Measurements from ENCODE around the gene PAX5.

Gene PAX5

DNA sequence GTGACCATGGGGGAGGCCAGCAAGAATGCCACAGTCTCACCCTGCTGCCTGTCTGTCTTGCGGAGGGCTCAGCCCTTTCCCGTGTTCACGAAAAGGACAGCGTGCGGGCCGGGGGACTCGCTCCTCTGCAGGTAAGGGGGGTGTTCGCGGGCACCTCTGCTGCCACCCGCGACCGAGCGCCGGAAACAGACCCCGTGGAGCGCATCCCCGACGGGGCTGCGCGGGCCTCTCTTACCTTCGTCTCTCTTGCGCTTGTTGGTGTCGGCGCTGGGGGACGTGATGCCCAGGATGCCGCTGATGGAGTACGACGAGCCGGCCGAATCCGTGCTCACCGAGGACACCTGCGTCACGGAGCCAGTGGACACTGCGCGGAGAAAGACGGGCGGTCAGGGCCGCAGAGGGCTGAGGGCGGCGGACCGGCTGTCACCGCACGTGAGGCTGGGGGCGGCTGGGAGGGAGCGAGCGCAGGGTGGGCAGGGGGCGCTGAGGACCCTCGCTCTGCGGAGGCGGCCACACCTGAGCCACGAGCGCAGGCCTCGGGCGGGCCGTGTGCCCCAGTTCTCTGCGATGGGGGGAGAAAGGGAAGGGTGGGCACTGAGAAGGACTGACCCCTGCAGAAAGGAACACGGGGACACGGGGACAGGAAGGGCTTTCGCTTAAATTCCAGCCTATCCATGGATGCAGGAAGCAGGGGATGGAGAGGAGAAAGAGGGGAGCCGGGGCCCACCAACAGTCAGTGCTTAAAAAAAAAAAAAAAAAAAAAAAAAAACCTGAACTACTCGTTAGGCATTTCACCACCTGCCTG lies 31.5 kb downstream of the PAX5 start:
- no peak for DNase-seq (ENCODE audit: low read depth)
- no peak overlapping the region for H3K4me3 ChIP-seq (ENCODE audit: control insufficient read depth, low read depth, low read length)
- TF ChIP-seq, protein P1, sequence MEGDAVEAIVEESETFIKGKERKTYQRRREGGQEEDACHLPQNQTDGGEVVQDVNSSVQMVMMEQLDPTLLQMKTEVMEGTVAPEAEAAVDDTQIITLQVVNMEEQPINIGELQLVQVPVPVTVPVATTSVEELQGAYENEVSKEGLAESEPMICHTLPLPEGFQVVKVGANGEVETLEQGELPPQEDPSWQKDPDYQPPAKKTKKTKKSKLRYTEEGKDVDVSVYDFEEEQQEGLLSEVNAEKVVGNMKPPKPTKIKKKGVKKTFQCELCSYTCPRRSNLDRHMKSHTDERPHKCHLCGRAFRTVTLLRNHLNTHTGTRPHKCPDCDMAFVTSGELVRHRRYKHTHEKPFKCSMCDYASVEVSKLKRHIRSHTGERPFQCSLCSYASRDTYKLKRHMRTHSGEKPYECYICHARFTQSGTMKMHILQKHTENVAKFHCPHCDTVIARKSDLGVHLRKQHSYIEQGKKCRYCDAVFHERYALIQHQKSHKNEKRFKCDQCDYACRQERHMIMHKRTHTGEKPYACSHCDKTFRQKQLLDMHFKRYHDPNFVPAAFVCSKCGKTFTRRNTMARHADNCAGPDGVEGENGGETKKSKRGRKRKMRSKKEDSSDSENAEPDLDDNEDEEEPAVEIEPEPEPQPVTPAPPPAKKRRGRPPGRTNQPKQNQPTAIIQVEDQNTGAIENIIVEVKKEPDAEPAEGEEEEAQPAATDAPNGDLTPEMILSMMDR (conservative IDR thresholded peaks at IDR 0.05; ENCODE audit: control insufficient read depth, insufficient read depth, low read depth, low read length), result no peak

DNA sequence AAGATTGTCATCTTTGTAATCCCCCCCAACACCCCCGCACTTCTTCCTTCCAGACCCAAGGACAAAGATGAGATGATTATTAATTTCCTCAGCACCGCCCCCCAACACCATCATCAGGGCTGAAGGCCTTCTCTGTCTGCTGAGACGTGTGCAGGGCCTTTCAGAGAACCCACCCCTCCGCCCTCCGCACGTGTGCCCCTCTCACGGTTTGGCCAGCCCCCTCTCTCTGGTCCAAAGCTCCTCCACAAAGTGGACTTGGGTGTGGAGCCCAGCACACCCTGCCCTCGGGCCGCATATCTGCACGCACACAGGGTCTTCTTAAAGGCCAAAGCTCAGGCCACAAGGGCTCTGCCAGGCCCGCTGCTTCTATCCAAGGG lies 32.0 kb downstream of the PAX5 start:
- TF ChIP-seq, protein P1 (conservative IDR thresholded peaks at IDR 0.05; ENCODE audit: control insufficient read depth, insufficient read depth, low read depth, low read length), result no peak
- H3K4me3 ChIP-seq (ENCODE audit: control insufficient read depth, low read depth, low read length), result no peak overlapping the region
- no peak for DNase-seq (ENCODE audit: low read depth)

DNA sequence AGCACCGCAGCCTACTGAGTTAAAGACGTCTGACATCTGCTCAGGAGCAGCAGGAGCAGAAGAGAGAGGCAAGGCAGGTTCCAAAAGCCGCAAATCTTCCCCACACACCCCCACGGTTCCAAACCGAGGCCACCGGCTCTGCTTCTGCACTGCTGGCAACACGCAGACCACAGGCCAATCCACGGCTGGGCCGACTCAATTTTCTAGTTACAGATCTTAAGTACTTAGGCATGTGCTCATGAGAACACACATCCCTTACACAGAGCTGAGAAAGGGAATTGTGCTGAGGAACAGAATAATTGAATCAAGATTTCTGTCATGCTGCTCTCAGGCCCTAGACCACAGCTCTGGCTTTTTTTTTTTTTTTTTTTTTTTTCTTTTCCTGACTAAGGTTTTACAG lies 32.6 kb downstream of the PAX5 start:
- DNase-seq (ENCODE audit: low read depth), result no peak
- TF ChIP-seq, protein P1 (conservative IDR thresholded peaks at IDR 0.05; ENCODE audit: control insufficient read depth, insufficient read depth, low read depth, low read length), result no peak
- no peak overlapping the region for H3K4me3 ChIP-seq (ENCODE audit: control insufficient read depth, low read depth, low read length)

- DNase-seq (ENCODE audit: low read depth), result no peak
- TF ChIP-seq, protein P1 (conservative IDR thresholded peaks at IDR 0.05; ENCODE audit: control insufficient read depth, insufficient read depth, low read depth, low read length), result no peak
- no peak overlapping the region for H3K4me3 ChIP-seq (ENCODE audit: control insufficient read depth, low read depth, low read length)
These were observed 34.2 kb downstream of the PAX5 start for GRCh38 chr9:36999728-37000333.

DNA sequence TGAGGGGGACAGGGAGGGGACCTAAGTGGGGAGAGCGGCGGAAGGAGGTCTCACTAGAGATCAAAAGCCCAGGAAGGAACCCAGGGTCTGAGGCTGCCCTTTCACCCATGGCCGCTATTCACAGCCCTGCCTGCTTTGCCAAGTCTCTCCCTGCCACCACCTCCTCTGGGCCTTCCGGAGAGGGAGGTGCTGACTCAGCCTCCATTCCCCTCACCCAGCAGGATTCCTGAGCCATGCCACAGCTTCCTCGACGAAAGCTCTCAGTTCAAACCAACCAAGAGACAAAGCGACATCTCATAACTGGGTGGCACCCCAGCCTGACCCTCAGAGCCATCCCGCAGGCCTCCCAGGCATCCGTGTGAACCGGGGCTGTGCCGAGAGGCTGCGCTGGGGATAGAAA lies 36.7 kb downstream of the PAX5 start:
- TF ChIP-seq, protein P1 (conservative IDR thresholded peaks at IDR 0.05; ENCODE audit: control insufficient read depth, insufficient read depth, low read depth, low read length), result no peak
- H3K4me3 ChIP-seq (ENCODE audit: control insufficient read depth, low read depth, low read length), result no peak overlapping the region
- no peak for DNase-seq (ENCODE audit: low read depth)

DNA sequence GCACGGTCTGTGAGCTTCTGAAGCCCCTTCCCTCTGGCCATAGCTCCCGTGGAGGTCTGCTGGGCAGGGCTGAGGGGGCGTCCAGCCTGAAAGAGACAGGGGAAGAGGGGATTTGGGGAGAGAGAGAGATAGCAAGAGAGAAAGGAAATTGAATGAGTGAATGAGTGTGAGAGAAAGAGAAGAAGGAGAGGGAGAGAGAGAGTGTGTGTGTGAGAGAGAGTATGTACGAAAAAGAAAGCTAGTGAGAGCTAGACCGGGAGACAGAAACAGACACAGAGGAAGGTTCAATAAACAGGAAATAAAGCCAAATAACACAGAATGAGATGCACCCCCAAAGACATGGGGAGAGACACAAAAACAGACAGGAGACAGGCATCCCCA lies 37.4 kb downstream of the PAX5 start:
- no peak for DNase-seq (ENCODE audit: low read depth)
- TF ChIP-seq, protein P1 (conservative IDR thresholded peaks at IDR 0.05; ENCODE audit: control insufficient read depth, insufficient read depth, low read depth, low read length), result no peak
- no peak overlapping the region for H3K4me3 ChIP-seq (ENCODE audit: control insufficient read depth, low read depth, low read length)

Measured in fibroblast of mammary gland (primary cell).